ENCODE data around the gene ADH6.
"Not testable (repeated sequence)": the region's sequence is repeated elsewhere in the genome, so short reads cannot be mapped to it uniquely, and the experiment has no call there.

Gene ADH6

DNA sequence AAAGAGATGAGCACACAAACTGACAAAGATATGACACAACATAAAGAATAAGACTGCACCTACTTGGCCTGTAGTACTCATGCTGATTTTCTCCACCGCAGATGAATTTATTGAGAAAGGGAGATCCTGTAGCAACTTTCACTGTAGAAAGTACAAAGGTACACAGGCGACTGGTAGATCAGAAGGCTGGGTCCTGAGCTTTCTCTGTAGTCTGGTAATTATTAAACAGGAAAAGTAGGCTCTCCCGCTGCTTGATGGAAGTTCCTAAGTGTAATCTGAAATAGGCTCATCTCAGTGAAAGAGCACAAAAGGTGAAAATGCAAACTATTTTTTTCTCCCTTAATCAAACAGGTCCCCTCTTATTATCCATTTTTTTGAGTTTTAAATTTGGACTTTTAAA, at the start of gene ADH6:
ADH6 (minus strand) TSS at position 175 of the 400 bp plus-strand sequence; CDS start at position 81, 94 bp downstream.
- no peak for DNase-seq

DNA sequence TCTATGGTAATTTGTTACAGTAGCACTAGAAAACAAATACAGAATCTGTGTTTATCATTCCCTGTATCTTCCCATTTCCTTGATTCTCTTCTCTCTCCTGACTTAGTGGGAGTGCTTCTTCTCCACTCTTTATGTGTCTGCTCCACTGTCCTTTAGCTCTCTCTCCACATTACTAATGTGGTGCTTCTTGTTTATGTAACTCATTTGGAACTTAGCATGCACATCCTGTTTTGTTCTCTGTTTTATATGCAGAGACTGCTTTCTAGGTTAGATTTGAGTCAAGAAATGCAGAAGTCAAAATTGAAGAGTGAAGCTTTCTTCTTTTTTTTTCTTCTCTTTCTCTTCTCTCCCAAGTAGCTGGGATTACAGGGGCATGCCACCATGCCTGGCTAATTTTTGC, 45.9 kb upstream of the ADH6 start:
- DNase-seq, result no peak

DNA sequence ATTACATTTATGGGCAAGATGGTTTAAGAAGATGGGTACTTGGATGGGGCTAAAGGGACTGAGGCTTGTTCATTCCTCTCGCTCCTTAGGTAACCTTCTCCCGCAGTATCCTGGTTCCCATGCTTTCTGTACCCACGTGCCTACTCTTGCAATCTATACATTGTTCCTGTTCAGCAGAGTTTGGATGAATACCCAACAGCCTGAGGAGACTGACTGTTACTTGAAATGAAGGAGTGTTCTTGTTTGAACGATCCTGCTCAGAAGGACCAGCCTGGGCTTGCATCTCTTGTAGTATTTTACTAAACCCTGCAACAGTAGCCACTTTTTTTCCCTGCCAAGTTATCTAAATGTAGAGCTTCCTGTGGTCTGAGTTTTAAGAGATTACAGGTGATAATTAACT, 33.7 kb upstream of the ADH6 start:
- no peak for DNase-seq

DNA sequence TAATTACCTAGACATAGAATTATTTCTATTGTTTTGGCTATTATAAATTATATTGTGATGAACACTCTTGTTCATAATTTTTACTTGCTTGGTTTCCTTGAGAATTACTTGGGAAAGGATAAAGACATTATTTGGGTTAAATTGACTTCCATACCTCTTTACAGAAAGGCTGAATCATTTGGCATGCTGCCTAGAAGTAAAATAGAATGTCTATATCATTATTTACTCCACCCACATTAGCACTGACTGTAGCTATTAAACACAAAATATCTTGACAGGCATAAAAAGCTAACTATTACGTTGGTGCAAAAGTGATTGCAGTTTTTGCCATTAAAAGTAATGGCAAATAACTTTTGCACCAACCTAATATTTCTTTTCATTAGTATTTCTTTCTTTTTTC, 29.7 kb upstream of the ADH6 start:
- no peak for DNase-seq

DNA sequence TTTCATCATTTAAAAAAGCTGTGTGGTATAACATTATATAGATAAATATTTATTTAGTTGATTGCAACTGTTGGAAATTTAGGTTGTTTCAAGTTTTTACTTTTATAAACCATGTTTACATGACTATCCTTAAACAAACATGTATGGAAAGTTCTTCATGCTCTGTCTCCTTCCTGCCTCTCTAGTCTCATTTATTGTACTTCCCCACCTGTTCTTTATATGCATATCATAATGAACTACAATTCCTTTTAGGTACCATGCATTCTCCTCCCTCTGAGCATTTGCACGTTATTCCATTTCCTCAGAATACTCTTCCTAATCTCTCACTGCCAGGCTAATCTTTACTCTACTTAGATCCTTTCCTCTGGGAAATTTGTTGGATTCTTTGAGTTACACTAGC, 16.9 kb upstream of the ADH6 start:
- DNase-seq, result no peak

DNA sequence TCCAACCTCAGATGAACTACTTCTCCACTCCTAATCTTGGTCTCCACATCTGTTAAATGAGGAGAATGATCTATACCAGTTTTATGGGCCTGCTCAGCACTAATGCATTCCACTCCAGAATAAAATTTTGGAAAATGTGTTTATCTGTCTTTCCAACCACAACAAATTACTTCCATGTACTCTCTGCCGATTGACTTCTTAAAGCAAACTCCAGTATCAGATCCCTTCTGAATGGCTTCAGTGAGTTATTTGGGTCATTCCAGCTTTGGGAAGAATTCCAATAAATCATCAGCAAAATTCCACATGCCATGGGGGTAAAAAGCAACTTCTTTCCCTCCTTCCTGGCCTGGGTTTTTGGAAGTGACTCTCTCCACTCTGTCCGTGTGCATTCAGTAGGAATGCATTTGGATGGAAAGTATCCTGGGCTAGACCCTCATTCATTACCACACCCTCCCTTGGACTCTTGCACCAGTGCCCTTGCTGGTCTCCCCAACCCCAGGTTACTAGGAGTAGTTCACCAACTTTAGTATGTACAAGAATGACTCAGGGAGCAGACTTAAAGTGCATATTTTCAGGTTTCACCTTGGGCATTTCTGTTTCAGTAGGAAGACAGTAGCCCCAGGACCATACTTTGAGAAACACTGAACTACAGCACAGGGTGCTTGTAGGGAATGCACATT, 15.4 kb upstream of the ADH6 start:
- DNase-seq, result no peak

DNA sequence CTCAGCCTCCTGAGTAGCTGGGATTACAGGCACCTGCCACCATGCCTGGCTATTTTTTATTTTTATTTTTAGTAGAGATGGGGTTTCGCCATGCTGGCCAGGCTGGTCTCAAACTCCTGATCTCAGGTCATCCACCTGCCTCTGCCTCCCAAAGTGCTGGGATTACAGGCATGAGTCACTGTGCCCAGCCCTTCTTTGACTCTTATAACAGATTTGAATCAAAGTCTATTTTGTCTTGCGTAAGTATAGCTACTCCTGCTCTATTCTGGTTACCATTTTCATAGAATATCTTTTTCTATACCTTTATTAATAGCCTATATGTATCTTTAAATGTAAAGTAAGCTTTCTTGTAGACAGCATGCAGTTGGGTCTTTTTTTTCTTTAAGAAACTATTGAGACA, 14.4 kb upstream of the ADH6 start:
- not testable (repeated sequence) for DNase-seq

DNA sequence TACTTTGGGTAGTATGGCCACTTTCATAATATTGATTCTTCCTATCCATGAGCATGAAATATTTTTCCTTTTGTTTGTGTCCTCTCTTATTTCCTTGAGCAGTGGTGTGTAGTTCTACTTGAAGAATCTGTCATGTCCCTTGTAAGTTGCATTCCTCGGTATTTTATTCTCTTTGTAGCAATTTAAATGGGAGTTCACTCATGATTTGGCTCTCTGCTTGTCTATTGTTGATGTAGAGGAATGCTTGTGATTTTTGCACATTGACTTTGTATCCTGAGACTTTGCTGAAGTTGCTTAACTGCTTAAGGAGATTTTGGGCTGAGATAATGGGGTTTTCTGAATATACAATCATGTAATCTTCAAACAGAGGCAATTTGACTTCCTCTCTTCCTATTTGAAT, 9.7 kb upstream of the ADH6 start:
- DNase-seq, result not testable (repeated sequence)

DNA sequence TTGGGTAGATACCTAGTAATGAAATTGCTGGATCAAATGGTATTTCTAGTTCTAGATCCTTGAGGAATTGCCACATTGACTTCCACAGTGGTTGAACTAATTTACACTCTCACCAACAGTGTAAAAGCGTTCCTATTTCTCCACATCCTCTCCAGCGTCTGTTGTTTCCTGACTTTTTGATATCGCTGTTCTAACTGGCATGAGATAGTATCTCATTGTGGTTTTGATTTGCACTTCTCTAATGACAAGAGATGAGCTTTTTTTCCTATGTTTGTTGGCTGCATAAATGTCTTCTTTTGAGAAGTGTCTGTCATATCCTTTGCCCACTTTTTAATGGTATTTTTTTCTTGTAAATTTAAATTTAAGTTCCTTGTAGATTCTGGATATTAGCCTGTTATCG, 8.6 kb upstream of the ADH6 start:
- DNase-seq, result not testable (repeated sequence)

DNA sequence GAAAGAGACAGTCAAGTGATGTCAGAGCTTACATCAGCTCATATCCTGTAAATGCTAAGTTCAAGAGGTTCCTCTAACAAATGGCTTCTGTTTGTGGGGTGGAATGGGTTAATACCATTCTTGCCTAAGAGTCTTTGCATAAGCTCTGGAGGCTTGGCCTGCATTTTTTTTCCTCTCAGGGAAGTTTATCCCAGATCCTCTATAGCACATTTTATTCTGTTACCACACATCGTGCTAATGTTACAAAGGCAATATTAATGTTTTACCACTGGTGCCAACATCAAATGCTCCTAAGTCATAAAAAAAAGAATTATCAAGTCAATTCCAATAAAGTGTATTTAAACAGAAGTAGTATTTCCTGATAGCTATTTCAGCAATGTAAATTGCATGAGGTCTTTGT, 2.9 kb upstream of the ADH6 start:
- DNase-seq, result no peak

DNA sequence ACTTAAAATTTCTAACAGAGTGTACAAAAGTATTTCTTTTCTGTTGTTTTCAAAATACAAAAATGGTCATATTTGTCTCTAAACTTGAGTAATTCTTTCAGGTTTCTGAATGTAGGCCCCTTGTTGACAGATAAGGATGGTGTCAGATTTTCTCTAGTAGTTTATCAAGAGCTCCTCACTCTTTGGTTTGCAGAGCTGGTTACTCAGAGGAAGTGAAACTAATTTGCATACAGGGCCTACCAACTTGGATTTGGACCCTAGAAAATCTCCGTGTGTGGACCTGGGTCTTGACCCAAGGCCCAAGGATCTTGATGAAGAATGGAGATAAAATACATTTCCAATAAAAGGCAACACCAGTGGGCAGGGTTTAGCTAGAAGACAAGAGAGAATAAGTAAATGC, 433 bp upstream of the ADH6 start:
- no peak for DNase-seq

DNA sequence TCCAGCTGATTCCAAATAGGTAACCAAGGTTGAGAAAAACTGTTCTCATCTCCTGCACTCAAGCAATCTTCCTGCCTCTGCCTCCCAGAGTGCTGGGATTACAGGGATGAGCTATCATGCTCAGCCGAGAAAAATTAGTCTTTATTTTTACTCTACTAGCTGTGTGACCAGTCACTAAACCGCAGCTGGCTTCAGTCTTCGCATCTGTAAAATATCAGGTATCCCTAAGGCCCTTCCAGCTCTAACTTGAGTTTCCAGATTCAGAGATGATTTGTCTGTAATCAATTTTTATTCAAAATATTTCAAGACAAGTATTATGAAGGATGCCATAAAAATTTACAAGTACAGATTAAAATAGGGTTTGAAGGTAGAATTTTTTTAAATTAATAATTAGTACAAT, 3.5 kb downstream of the ADH6 start:
- DNase-seq, result no peak

DNA sequence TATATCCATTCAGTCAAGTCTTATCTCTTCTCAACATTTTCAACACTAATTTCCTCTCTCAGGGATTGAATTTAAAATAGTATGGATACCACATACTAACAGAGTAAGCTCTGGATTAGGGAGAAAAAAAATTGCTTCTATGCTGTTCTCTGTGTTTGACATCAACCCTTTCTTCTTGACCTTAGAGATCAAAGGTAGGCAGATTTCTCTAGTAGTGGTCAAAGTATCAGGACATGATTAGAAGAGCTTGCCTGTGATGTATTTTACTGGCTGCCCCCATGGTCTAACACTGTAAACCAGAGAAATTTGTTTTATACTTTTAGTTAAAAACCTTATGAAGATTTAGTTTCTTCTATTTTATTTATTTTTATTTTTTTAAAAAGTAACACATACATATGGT, 8.3 kb downstream of the ADH6 start:
- no peak for DNase-seq

DNA sequence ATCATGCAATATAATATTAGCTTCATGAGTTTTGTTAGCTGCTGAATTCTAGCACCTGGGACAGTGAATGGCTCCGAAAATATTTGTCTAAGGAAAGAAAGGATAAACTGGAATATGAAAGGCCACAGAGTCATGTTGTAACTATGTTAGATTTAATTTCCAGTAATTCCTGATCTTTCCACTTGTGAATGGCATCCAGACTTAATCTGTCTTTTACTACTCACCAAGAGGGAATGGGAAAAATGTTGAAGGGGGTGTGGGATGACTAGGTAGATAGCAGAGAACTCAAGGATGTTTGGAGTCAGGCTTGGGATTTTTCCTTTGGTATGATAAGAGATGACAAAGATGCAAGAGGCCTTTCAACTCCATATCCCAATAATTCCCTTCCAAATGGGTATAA, 9.4 kb downstream of the ADH6 start:
- DNase-seq, result no peak

DNA sequence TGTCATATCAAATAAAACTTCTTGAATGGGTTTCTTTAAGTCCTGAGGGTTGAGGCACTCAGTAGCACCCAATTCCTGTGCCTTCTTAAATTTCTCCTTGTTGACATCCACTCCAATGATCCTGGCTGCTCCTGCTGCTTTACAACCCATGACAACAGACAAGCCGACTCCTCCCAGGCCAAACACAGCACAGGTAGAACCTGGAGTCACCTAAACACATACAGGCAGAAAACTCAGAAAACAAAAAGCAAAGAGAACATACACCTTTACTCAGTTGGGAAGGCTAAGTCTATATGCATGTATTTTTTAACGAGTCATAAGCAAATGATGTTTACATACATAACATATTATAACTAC, 10.3 kb downstream of the ADH6 start:
- no peak for DNase-seq

DNA sequence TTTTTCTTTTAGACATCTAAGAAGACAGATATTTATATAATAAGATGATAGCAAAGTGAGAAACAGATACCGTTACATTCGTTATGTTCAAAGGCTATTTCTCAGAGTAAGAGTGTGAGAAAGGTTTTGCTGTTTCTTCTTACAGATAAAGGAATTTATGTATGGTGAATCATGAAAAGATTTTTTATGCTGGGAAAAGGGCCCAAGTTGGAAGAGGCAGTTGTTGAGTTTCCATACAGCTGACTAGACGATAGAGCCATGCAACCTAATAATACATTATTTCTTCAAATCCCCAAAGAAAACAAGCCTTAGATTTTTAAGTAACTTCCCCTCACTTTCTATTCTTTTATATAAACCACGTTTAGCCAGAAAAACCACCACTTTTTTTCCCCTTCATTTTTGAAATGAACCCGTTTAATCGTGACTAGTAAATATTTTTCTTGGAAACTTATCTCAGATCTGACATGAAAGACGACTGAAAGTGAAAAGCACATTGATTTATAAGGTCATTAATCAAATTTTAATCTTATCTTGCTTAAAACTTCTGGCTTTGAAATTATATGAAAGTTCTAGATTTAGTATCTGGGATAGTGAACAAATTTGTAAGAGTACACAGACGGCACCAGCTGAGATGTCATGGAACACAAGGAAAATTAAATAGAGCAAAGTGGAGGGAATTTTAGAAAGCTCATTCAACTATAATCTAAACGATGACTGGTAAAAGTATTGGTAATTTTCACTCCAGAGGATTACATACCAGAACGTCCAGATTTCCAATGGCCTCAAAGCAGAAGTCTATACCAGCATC, 10.9 kb downstream of the ADH6 start:
- no peak for DNase-seq

DNA sequence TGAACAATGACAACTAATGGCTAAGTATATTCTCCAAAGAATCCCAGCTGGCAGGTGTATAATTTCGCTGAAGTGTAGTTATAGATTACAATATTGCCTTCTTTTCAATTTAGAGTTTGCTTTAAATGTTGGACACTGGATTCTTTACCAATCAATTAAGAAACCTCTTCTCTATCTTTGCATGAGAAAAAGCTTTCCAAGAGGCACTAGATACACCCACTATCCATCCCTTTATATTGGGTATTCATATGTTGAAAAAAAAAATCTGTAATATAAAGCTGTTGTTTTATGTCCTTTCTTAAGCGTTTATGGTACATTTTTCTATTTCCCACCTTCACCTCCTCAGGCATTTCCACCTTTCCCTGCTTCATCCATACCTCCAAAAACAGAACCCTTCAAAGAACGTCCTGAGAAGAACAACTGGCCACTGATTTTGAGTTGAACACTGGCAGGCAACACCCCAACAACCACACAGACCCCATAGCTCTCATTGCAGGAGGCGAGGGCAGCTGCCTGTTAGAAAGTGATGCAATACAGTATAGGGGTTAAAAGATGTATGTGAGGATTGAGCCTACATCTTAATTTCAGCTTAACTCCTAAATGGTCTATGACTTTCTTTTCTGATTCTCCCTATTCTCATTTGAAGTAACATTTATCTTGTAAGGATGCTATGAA, 11.8 kb downstream of the ADH6 start:
- no peak for DNase-seq

DNA sequence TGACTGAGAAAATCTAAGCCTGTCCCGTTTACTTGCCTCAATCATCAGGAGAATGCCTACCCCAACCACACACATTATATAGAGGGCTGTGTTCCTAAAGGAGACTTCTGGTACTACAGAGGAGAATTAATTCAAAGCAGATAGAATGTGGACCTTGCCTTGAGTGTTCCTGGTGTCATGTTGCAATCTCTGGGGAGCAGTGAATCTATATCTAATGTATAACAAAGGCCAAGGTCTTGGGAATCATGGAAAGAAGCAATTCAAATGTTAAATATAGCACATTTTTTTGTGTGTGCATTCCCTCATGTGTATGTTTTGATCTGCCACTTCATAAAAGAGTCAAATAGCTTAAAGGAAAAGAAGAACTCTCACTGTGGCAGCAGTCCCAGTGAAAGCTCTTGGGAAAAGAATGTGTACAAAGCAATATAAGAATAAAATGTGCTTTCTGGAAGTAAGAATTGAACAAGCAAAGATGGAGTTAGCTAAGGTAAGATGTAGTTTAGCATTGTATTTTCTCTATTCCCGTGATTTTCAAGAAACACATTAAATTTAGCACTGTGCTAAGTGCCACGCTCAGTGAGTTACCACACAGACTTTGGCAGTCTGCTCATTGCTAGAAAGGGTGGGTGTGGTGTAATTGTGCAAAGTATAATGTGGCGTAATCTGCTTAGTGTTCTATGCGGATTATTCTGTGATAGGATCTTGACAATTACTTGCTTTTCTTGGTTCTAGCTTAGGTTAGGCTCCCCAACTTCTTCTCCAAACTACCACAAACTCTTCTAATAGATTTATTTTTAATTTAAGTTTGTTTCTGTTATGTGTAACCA, 13.7 kb downstream of the ADH6 start:
- no peak for DNase-seq

DNA sequence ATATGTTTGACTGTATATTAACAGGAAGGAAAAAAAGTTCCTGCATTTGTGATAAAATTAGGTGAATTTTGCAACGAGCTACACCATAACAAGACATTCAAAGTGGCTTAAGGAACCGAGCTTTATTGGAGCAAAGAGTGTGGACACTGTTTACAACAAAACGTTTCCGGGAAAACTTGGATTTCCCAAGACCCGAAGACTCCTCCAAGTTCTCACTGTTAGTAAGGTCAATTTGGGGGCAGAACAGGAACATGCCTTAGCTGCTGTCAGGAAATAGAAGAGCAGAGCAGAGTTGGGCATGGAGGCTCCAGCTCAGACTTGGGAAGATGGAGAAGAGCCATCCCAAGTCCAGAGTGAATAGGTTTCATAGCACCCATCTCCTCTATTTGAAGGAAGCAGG, 16.5 kb downstream of the ADH6 start:
- no peak for DNase-seq

DNA sequence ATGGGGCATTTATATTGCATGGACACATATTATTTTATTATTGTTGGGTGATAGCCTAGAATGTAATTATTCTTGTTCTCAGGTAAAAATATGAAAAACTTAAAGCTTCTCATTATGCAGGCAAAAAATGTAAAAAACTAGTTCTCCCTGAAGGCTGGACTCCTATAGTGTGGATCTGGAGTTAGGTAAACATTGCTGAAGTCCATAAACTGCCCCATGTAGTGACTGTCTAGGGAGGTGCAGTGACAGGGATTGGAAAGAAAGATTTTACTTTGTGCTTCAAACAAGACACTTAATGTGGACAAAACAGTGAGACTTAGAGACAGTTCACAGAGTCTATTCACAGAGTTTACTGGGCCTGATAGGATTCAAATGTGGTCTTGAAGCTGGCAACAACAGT, 17.0 kb downstream of the ADH6 start:
- DNase-seq, result no peak

DNA sequence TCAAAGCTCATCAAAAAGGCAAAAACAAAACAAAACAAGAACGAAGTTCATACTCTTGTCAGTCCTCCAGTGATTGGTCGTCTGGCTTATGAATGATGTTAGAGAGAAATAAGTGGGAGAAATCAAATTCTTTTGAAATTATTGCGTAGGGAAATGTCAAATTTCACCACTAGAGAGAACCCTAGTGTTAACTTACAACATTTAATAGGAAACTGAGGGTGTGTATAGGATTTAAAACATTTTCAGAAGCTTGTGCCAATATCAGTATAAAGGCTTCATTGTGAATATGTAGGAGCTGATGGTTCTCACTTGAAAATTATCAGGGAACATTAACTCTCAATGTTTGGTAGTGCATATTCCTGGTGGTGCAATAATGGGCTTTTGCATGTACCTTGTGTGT, 17.4 kb downstream of the ADH6 start:
- DNase-seq, result no peak

DNA sequence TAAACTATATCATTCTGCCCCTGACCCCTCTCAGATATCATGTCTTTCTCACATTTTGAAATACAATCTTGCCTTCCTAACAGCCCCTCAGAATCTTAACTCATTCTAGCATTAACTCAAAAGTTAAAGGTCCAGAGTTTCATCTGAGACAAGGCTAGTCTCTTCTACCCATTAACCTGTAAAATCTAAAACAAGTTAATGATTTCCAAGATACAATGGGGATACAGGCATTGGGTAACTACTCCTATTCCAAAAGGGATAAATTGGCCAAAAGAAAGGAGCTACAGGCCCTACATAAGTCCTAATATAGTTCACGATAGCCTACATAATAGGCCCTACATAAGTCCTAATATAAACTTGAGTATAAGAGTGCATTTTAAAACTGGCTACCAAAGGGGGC, 18.9 kb downstream of the ADH6 start:
- DNase-seq, result no peak

DNA sequence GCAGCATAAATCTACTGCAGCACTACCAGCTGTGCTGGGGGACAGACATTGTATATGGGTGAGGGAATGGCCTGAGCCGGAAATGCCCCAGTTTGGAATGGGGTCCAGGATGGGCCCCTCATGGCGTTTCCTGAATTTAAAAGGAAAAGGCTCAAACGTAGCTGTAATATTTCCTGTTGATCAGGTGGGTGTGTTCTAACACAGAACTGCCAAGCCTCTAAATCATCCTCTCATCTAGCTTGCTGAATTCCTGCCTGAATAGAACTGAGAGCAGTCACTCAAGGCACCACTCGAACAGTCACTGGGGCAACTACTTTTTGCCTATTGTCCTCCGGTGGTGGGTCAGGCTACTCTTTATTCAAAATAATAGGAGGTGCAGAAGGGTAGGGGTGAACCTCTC, 28.7 kb downstream of the ADH6 start:
- no peak for DNase-seq

Measured in SW 1271 (cell line).